Inferior parietal cortex (tissue), 1 donor: ENCODE data around the gene MRPL12.
"Not testable (repeated sequence)": the region's sequence is repeated elsewhere in the genome, so short reads cannot be mapped to it uniquely, and the experiment has no call there.

Experiments
- DNase-seq: peaks from one replicate; pipeline ENCODE4 v3.0.0-alpha.2; 2016; ENCODE audit errors: extremely low spot score

The MRPL12 gene

DNA sequence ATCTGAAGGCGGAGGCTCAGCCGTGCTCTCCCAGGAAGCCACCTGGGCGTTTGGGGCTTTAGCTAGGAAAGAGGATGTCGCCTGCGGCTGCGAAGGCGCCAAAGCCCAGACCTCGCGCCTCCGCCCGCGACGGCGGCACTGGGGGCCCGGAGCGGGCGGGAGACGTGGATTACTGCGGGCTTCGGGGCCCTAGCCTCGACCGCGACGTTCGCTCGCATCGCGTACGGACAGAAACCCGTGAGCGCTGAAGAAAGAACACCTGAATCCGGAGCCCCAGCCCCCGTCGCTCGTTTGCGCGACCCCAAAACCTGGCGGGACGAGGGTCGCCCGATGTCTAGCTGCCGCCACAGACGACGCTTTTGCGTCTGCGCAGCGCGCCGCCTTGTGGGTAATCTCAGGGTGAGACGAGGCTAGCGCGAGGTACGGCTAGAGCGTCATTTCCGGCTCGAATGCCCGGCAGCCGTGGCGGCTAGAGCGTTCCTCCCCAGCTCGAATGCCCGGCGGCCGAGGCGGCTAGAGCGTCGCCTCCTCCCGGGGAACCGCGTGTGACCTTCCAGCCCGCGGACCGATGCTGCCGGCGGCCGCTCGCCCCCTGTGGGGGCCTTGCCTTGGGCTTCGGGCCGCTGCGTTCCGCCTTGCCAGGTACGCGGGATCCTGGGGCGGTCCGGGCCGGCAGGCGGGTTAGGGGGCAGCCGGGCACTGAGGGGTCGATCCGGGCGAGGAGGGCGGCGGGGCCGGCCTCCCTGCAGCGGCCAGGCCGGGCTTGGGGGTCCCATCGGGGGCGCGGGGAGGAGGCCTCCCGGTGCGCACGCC is at the start of gene MRPL12:
MRPL12 (plus strand) TSS at position 434 of the 813 bp plus-strand sequence; CDS start at position 569, 135 bp downstream.
- DNase-seq, result peak; percentile 99

DNA sequence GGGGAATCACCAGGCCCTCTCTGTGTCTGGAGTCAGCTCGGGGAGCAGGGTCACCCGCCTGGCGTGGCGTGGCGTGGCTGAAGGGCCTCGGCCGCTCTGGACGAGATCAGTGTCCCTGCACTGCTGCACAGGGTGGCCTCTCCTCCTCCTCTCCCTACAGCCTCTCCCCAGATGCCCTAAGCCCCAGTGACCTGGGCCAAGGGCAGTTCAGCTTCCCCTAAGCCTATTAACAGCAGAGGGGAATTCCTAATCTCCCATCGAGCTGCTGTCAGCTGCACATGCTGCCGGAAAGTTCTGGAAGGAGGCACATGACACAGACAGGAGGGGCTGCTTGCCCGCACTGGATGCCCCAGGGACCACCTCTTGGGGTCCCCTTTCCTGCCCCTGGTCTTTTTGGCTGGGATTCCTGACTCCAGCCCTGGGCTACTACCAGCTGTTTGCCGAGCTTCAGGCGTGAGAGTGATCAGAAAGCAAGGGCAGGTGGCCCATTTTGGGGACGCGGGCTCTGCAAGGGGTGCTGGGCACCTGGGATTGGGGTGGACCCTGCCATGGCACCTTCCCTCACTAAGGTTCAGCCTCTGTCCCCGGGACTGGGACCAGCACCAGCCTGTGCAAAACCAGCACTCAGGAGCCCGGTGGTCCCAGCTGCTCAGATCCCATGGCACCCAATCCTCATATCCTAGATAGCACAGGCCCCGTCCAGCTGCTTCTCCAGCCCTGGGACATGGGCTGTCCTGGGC is 47.6 kb upstream of the MRPL12 start:
- DNase-seq, result no peak

DNA sequence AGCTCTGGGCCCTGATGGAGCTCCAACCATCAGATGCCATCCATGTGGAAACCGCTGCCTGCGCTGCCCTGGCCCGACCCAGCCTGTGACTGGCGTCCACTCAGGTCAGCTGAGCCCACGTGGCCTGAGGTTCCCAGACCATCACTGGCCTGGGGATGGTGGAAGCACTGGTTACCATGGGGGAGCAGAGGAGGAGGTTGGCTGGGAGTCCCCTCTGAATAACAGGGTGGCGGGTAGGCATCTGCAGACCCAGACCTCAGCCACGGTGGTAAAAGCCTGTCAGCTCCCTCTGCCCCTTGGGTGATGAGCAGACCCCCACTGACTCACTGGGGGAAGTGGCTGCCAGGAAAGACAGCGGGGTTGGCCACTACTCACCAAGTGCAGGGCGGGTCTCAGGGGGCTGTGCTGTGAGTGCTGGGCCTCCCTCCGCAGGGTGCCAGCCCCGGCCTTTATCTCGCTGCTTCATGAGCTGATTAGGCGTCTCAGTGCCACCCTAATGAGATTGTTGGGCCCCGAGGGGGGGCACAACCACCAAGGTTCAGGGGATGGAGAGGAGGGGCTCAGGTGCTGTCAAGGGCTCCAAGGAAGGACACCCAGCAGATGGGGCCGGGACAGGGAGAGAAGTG is 46.9 kb upstream of the MRPL12 start, which contains the start of gene PDE6G:
PDE6G (minus strand) TSS at position 425 of the 626 bp plus-strand sequence. CDS start 3,237 bp downstream, outside the sequence.
- DNase-seq, result no peak

DNA sequence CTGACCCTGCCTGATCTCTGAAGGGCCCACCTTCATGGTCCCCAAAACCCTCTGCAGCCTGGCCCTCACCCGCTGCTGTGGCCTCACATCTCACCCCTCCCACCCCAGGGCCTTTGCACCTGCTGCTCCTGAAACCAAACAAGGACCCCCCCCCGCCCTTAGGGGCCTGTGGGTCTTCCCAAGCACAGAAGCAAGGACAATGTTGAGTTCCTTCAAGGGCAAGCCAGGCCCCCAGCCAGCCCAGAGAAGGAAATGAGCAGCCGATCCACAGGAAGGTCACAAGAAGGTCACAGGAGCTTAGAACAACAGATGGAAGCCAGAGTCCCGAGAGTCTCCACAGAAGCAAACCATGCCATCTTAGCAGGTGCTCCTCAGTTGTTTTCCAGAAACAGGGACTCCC is 46.3 kb upstream of the MRPL12 start:
- DNase-seq, result no peak

DNA sequence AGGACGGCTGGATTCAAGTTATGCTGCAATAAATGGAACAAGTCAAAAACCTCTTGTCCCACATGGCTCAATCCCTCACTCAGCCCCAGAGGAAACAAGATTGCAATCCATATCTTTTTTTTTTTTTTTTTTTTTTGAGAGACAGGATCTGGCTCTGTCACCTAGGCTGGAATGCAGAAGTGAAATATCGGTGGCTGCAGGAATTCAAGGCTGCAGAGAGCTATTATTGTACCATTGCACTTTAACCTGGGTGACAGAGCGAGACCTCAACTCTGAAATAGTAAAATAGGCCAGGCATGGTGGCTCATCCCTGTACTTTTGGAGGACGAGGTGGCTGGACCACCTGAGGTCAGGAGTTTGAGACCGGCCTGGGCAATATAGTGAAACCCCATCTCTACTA is 44.1 kb upstream of the MRPL12 start:
- no peak for DNase-seq

DNA sequence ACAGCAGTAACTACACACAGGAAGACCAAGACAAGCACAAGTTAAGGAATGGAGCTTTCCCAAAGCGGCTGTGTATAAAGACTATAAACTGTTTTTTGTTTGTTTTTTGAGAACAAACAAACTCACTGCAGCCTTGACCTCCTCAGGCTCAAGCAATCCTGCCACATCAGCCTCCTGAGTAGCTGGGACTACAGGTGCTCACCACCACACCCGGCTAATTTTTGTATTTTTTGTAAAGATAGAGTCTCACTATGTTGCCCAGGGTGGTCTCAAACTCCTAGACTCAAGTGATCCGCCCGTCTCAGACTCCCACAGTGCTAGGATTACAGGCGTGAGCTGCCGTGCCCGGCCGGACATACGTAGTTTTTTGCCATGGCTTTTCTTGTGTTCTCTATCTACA is 42.7 kb upstream of the MRPL12 start:
- no peak for DNase-seq

DNA sequence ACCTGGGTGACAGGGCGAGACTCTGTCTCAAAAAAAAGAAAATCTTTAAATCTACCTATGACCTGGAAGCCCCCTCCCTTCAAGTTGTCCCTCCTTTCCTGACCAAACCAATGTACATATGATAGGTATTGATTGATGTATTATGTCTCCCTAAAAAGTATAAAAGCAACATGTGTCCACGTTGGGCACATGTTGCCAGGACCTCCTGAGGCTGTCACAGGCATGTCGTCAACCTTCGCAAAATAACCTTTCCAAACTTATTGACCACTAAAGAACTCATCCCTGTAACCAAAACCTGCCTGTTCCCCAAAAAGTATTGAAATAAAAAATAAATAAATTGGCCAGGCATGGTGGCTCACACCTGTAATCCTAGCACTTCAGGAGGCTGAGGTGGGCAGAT is 41.2 kb upstream of the MRPL12 start:
- no peak for DNase-seq

DNA sequence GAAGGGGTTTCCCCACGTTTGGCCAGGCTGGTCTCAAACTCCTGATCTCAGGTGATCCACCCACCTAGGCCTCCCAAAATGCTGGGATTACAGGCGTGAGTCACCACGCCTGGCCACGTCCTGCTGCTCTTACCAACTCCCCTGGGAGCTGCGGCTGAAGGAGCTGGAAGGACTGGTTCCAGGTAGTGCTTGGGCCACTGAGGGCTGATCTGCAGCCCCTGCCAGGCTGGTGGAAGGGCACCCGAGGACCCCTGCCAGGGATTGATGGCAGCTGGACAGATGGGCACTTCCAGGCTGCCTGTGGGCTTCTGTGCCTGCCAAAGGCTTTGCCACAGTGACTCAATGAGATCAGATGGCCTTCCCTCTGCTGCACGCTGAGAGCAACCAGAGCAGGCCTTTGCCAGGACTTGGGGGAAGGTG is 39.1 kb upstream of the MRPL12 start:
- no peak for DNase-seq

DNA sequence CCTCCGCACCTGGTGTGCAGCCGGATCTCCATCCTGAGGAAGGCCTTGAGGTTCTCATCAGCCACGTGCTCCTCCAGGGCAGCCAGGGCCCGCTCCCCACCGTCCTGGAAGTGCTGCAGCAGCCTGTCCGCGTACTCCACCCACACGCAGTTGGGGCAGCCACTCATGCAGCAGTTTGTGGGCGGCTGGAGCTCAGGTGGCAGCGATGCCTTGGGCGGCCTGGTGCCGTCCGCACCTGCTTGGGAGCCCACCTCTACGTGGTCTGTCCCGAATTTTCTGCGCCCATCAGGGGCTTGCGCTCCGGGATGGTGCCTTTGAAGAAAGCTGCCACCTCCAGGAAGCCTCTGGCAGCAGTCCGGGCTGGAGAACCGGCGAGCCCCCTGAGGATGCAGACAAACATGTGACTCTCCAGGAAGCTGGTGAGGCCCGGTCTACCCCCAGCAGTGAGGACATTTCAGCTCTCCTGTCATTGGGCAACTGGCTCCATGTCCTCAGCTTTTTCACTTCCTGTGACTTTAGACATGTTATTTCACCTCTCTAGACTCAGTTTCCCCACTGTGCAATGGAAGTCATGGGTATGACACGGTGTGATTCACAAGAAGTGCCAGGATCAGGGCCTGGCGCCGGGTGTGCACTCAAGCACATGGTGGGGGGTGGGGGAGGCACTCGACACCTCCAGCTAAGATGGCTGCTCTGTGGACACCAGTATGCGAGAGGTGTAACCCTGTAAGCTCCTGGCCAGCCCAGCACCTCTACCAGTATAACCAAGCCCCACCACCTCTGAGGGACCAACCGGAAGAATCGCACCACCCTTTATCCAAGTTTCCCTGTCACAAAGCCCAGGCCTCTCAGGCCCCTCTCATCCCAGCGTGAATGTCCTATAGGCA is 37.7 kb upstream of the MRPL12 start:
- DNase-seq, result no peak

DNA sequence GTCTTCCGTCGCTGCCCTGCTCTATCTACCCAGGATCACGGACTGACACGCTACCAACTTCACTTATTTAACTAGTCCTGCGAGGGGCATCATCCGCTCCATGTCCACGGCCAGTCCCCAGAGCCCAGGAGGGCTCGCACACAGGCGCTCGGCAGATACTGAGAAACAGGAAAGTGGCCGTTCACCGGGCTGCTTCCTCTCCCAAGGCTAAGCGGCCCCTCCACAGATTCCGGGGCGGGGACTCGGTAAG is 37.1 kb upstream of the MRPL12 start:
- no peak for DNase-seq

- peak; percentile 97 for DNase-seq
Measured at GRCh38 chr17:81666342-81667191, 36.6 kb upstream of the MRPL12 start, which contains the start of the genes CCDC137 and OXLD1. CCDC137 (plus strand) TSS chr17:81666737; CDS start chr17:81666767, 30 bp downstream. OXLD1 (minus strand) TSS chr17:81666605; CDS start chr17:81666577, 28 bp downstream.

DNA sequence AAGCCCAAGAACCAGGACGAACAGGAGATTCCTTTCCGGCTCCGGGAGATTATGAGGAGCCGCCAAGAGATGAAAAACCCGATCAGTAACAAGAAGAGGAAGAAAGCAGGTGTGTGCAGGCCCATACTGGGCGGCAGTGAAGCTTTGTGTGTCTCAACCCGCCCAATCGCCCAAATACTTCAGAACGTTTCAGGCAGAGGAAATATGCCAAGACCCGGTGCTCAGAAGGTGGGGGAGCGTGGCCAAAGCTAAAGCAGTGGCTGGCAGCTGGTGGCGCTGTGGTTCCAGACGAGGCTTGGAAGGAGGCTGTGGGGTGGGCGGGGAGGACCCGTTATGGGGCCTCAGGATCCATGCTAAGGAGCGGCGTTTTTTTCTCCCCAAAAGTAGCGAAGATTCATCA is 35.4 kb upstream of the MRPL12 start:
- no peak for DNase-seq

GRCh38 chr17:81672504-81672903 is 30.7 kb upstream of the MRPL12 start:
- no peak for DNase-seq

DNA sequence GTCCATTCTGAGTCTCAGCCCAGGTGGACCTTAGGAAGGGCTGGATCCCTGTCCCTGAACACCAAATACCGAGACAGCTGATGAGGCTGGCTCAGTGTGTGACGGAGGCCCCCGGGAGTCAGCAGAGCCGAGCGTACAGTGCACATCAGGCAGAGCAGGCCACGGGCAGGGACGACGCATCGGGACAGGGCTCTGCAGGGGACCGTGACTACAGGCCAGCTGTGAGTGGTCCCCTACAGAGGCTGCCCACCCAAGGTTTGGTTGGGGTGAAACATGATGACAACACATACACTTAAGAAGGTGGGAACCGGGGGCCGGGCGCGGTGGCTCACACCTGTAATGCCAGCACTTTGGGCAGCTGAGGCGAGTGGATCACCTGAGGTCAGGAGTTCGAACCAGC is 30.2 kb upstream of the MRPL12 start:
- no peak for DNase-seq

GRCh38 chr17:81673561-81674258 is 29.5 kb upstream of the MRPL12 start:
- no peak for DNase-seq

- not testable (repeated sequence) for DNase-seq
Measured at GRCh38 chr17:81675515-81676221, 27.5 kb upstream of the MRPL12 start.

DNA sequence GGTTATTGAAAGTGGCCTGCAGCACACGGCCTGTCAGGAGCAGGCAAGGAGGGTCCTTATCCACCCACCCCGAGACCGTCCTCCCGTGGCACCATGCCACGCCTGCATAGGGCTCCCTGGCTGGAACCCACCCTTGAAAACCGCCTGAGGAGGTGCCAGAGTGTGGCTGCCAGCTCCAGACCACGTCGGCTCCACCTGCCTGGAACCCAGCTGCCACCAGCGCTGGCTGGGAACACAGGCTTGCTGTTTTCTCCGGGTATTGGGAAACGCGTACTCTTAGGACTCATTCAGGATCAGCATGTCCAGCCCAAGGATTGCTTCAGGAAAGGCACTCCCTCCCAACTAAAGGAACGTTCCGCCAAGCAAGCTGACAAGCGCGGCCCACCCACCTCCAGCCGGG is 26.3 kb upstream of the MRPL12 start:
- DNase-seq, result no peak

- DNase-seq, result no peak
Measured at GRCh38 chr17:81680150-81680549, 23.0 kb upstream of the MRPL12 start.

DNA sequence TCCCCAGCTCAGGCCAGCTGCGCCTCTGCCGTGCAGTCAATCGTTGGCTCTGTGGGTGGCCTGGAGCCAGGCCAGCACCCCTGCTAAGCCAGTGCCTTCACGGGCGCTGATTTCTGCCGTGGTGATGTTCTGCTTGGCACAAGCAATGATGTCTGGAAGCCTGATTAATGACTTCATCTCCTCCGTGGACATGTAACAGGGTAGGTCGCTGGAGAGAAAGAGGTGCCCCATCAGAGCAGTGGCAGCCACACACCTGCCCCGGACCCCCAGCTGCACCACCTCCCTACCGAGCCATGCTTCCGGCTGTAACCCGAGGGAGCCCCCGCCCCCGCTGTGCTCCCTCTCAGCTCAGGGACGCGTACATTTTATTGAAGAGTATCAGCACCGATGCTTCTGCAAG is 21.5 kb upstream of the MRPL12 start:
- DNase-seq, result no peak
